ENCODE measurements around the gene TNFRSF12A. TPM values are rescaled to one million over a fixed set of nuclear protein-coding genes. Genes with fewer than 3 reads are reported as not detected.

TNFRSF12A gene
- total and polyA plus RNA-seq, 2 of the 8 experiments (the other 6 are each of a cell fraction or from before 2014, with no cell fraction given), result 81.0 to 82.5 TPM

DNA sequence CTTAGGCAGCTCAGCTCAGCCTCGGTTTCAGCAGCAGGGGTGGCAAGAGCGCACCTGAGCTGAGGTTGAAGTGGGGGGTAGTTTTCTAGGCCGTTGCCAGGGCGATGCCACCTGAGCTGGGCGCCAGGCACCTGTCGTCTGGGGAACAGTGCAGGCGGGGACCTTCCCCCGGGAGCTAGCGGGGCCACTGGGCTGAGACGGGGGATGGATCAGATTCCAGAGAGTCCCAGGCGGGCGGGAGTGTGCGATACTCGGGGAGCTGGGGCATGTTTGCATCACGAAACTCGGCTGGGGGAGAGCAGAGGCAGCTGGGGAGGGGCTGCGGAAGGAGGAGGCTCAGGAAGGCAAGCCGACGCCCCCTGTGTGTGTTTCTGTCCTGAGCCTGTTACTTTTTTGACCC is 7.9 kb upstream of the TNFRSF12A start:
- WGBS, 2 experiments (ENCODE audit: extremely low coverage in 1 of 2, insufficient coverage in 1 of 2, insufficient read length in 1 of 2, insufficient replicate concordance in 2 of 2, low coverage in 1 of 2, low lambda C conversion rate in 2 of 2, missing lambda C conversion rate in 1 of 2), result 7% methylated on average over 16 of the region's 19 CpGs; no CpG with 5 or more reads in 1 of the 2 experiments
- DNase-seq (ENCODE audit: low read depth in 1 of 2, low spot score in 2 of 2) (peak in 1 of 2 experiments; percentile 81), FAIRE-seq (no peak)

More for the DNA sequence above, 7.9 kb upstream of the TNFRSF12A start:
- no peaks in the 10 kb centered on the region; a peak in 1 of 7 replicates for H3K27me3 ChIP-seq (replicated peaks in 1 of 4; ENCODE audit: control insufficient read depth in 3 of 4, extremely low read depth in 1 of 4, insufficient read depth in 3 of 4, low read length in 3 of 4)
- peak overlapping the region; percentile 96 for H3K18ac ChIP-seq (ENCODE audit: extremely low read depth, low read length)
- peak overlapping the region; percentile 43 for H4K8ac ChIP-seq (ENCODE audit: extremely low read depth, insufficient read depth, low read length)
- peak overlapping the region; percentile 80 for H3K4me2 ChIP-seq (ENCODE audit: insufficient read depth in 1 of 2, low read depth in 2 of 2, low read length in 2 of 2)
- H3K4me3 ChIP-seq (ENCODE audit: extremely low read depth in 1 of 4, insufficient read depth in 2 of 4, low read depth in 3 of 4, low read length in 4 of 4), result peak overlapping the region; percentile 32 to 58 (median 46)
- peak overlapping the region; percentile 80; the same call in 1 of the 2 replicates for H2BK20ac ChIP-seq (ENCODE audit: low read length)
- peak overlapping the region; percentile 84; the same call in 1 of the 2 replicates for H2BK12ac ChIP-seq (ENCODE audit: low read depth, low read length)
- H2BK15ac ChIP-seq (ENCODE audit: low read length), result no peak overlapping the region
- peak; percentile 46 for TF ChIP-seq RBBP5 (IDR thresholded peaks at IDR 0.05; ENCODE audit: borderline replicate concordance, low read depth, low read length)
- no peak for TF ChIP-seq SAP30 (IDR thresholded peaks at IDR 0.05; ENCODE audit: insufficient read depth, insufficient replicate concordance, low read length)
- TF ChIP-seq GABPA (IDR thresholded peaks at IDR 0.05; ENCODE audit: borderline replicate concordance, insufficient read depth, low read length), result 0 out of 2 replicates have a peak, but pooled peaks have one; percentile 36
- TF ChIP-seq, protein P1, sequence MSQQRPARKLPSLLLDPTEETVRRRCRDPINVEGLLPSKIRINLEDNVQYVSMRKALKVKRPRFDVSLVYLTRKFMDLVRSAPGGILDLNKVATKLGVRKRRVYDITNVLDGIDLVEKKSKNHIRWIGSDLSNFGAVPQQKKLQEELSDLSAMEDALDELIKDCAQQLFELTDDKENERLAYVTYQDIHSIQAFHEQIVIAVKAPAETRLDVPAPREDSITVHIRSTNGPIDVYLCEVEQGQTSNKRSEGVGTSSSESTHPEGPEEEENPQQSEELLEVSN (IDR thresholded peaks at IDR 0.05), result no peak
- peak in 1 of 2 experiments; percentile 15; a peak in 1 of 4 replicates for TF ChIP-seq SIN3A (conservative IDR thresholded peaks at IDR 0.05 in 1 of 2, IDR thresholded peaks at IDR 0.05 in 1 of 2; ENCODE audit: low read depth in 1 of 2, low read length in 2 of 2)
- H3K23me2 ChIP-seq (ENCODE audit: low read depth, low read length), result peaks cover 33% of the 10 kb centered on the region
- peaks cover 8 to 24% of the 10 kb centered on the region in 2 experiments for H3K79me2 ChIP-seq (ENCODE audit: control insufficient read depth in 1 of 2, insufficient read depth in 2 of 2, low read length in 2 of 2)
- H3K9me3 ChIP-seq (ENCODE audit: insufficient read depth in 2 of 2, low read depth in 1 of 2, low read length in 1 of 2), result no peaks in the 10 kb centered on the region
- peak overlapping the region; percentile 69 for H3K4ac ChIP-seq (replicated peaks; ENCODE audit: insufficient read length, low read depth, low read length)
- H4K20me1 ChIP-seq (replicated peaks in 1 of 2; ENCODE audit: control insufficient read depth in 1 of 2, insufficient read depth in 2 of 2, low read length in 2 of 2), result peaks cover 16 to 31% of the 10 kb centered on the region in 2 experiments
- ChIA-PET POLR2A (ENCODE audit: partially characterized antibody) (interaction anchor here (0.6 to 35.7 kb wide), 22 partner anchors 5 to 135 kb away, joined by 3 to 1808 read pairs (median 4); partner anchors contain the start of genes BICDL2, CLDN6, CLDN9 and HCFC1R1), CTCF (ENCODE audit: partially characterized antibody) (interaction anchor here (0.6 to 17.3 kb wide), 7 partner anchors 8 to 137 kb away, joined by 3 to 639 read pairs (median 4); partner anchors contain the start of genes BICDL2, CLDN6, HCFC1R1 and KREMEN2)
- H3K79me1 ChIP-seq (ENCODE audit: low read depth, low read length), result peaks cover 11% of the 10 kb centered on the region; the same call in 1 of the 2 replicates
- peak overlapping the region; percentile 92; the same call in 1 of the 2 replicates for H2AK5ac ChIP-seq (ENCODE audit: low read depth, low read length)
- H4K5ac ChIP-seq (ENCODE audit: insufficient read length, low read depth, low read length), result no peak overlapping the region
- H3K9ac ChIP-seq (replicated peaks in 1 of 4; ENCODE audit: extremely low read depth in 1 of 4, low read depth in 3 of 4, low read length in 3 of 4), result peak overlapping the region in 1 of 4 experiments; percentile 9; a peak in 2 of 7 replicates
- H2BK5ac ChIP-seq (ENCODE audit: low read depth, low read length), result peak overlapping the region; percentile 52
- H3K36me3 ChIP-seq (ENCODE audit: control insufficient read depth in 2 of 4, insufficient read depth in 4 of 4, low read length in 3 of 4), result peaks cover 6 to 20% (median 12%) of the 10 kb centered on the region in 4 experiments; a peak in 7 of 8 replicates
- no peak overlapping the region for H2BK120ac ChIP-seq (replicated peaks; ENCODE audit: low read depth, low read length)
- H3K4me1 ChIP-seq (replicated peaks in 1 of 4; ENCODE audit: control insufficient read depth in 3 of 4, insufficient read depth in 4 of 4, low read length in 3 of 4), result peaks cover 17 to 70% (median 57%) of the 10 kb centered on the region in 4 experiments
- no peak overlapping the region for H3K27ac ChIP-seq (ENCODE audit: low read depth, low read length)
- no peak overlapping the region for H3K56ac ChIP-seq (replicated peaks; ENCODE audit: insufficient read length, low read depth, low read length)
- H3K23ac ChIP-seq (ENCODE audit: insufficient read length), result no peak overlapping the region
- H2AFZ ChIP-seq (ENCODE audit: low read length), result no peak overlapping the region
- H3K14ac ChIP-seq (ENCODE audit: insufficient read length), result no peak overlapping the region
- H4K91ac ChIP-seq (replicated peaks; ENCODE audit: insufficient read length, low read length), result peak overlapping the region; percentile 34
